Parathyroid adenoma (tissue), 2 donors: ENCODE measurements around the gene GRIA1.

ENCODE experiments used
- H2AFZ ChIP-seq: fragments of 300-600 bp; sonication (generic); one replicate; pipeline ENCODE4 v1.7.0; 2017; ENCODE audit warnings: antibody characterized with exemption, mild to moderate bottlenecking
- H3K27ac ChIP-seq: fragments of 300-600 bp; sonication (generic); one replicate; pipeline ENCODE4 v1.7.0; 2017
- H3K27me3 ChIP-seq: fragments of 300-600 bp; sonication (generic); one replicate; pipeline ENCODE4 v1.7.0; 2017; ENCODE audit warnings: low read length; ENCODE audit not compliant: control insufficient read depth, insufficient read depth
- H3K36me3 ChIP-seq: fragments of 300-600 bp; sonication (generic); one replicate; pipeline ENCODE4 v1.7.0; 2017; ENCODE audit warnings: low read length; ENCODE audit not compliant: control insufficient read depth, insufficient read depth
- H3K4me1 ChIP-seq: fragments of 300-600 bp; sonication (generic); one replicate; pipeline ENCODE4 v1.7.0; 2017; ENCODE audit warnings: control low read depth
- H3K4me2 ChIP-seq: fragments of 300-600 bp; sonication (generic); one replicate; pipeline ENCODE4 v1.7.0; 2017; ENCODE audit warnings: low read length
- H3K4me3 ChIP-seq: fragments of 300-600 bp; sonication (generic); one replicate; pipeline ENCODE4 v1.7.0; 2017; ENCODE audit warnings: low read depth, low read length
- H3K79me2 ChIP-seq: fragments of 300-600 bp; sonication (generic); one replicate; pipeline ENCODE4 v1.7.0; 2017; ENCODE audit warnings: control low read depth
- H3K9ac ChIP-seq: fragments of 300-600 bp; sonication (generic); one replicate; pipeline ENCODE4 v1.7.0; 2017; ENCODE audit warnings: mild to moderate bottlenecking
- H3K9me3 ChIP-seq: fragments of 300-600 bp; sonication (generic); one replicate; pipeline ENCODE4 v1.7.0; 2017; ENCODE audit warnings: low read length; ENCODE audit not compliant: control insufficient read depth
- TF ChIP-seq, protein P1 (sequence below): fragments of 300-600 bp; sonication (generic); IDR thresholded peaks from one replicate; pipeline ENCODE4 v1.7.0; 2017; ENCODE audit warnings: antibody characterized with exemption, mild to moderate bottlenecking
- donor health status: primary hyperparathyroidism.

GRIA1 gene

DNA sequence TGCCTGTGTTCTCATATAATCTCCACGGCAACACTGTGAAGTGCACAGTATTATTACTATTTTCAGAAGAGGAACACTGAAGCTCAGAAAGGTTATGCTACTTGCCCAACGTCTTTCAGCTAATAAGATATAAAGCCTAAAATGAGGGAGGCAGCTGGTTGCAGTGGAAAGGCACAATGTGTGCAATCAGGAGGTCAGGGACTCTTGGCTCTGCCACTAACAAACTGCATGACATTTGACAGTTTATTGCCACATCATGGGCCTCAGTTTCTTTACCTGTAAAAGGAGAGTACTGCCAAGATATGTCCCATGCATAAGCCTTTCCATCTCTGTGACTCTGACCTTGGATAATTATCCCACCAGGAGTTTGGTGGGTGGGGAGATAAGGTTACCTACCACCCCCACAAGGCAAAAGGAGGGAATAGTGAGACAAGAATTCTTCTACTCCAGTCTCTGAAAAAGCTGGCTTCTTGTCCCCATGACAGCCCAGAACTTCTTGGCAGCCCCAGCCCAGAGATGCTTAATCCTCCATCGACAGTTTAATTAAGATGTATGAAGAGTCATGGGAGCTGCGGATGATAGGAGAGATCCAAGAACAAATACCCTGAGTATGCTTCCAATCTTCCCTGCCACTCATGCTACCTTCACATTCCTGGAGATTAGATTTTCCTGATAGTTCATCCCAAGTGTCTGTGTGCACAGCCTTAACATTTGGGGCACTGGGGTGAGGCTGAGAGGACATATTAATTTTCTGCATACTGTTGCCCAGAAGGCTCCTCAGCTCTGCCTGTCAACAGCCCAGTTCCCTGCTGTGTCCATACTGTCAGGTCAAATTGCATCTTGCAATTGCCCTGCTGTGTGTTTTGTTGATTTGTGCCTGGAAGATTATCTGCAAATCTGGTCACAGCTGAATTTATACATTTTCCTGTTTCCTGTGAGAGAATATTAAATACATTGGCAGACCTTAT, 277.0 kb downstream of the GRIA1 start:
- Histone ChIP-seq H3K79me2 (no peaks in the 10 kb centered on the region), H3K27me3 (no peaks in the 10 kb centered on the region), H3K36me3 (no peaks in the 10 kb centered on the region), H2AFZ (no peak overlapping the region), H3K4me1 (no peaks in the 10 kb centered on the region), H3K9me3 (no peaks in the 10 kb centered on the region), H3K4me2 (no peak overlapping the region), H3K4me3 (no peak overlapping the region), H3K9ac (no peak overlapping the region), H3K27ac (no peak overlapping the region)
- TF ChIP-seq, protein P1, sequence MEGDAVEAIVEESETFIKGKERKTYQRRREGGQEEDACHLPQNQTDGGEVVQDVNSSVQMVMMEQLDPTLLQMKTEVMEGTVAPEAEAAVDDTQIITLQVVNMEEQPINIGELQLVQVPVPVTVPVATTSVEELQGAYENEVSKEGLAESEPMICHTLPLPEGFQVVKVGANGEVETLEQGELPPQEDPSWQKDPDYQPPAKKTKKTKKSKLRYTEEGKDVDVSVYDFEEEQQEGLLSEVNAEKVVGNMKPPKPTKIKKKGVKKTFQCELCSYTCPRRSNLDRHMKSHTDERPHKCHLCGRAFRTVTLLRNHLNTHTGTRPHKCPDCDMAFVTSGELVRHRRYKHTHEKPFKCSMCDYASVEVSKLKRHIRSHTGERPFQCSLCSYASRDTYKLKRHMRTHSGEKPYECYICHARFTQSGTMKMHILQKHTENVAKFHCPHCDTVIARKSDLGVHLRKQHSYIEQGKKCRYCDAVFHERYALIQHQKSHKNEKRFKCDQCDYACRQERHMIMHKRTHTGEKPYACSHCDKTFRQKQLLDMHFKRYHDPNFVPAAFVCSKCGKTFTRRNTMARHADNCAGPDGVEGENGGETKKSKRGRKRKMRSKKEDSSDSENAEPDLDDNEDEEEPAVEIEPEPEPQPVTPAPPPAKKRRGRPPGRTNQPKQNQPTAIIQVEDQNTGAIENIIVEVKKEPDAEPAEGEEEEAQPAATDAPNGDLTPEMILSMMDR: no peak

DNA sequence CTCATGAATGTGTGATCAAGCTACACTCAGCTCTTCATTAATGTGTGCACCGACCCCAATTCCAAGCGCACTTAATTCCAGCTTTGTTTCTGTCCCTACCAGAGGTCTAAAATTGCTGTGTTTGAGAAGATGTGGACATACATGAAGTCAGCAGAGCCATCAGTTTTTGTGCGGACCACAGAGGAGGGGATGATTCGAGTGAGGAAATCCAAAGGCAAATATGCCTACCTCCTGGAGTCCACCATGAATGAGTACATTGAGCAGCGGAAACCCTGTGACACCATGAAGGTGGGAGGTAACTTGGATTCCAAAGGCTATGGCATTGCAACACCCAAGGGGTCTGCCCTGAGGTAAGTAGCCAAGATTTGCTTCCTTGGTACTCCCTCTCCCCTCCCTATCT, 279.6 kb downstream of the GRIA1 start:
- TF ChIP-seq, protein P1: no peak
- Histone ChIP-seq H3K4me2 (no peak overlapping the region), H3K9ac (no peak overlapping the region), H3K27ac (no peak overlapping the region), H2AFZ (no peak overlapping the region), H3K27me3 (no peaks in the 10 kb centered on the region), H3K36me3 (no peaks in the 10 kb centered on the region), H3K9me3 (no peaks in the 10 kb centered on the region), H3K79me2 (no peaks in the 10 kb centered on the region), H3K4me1 (no peaks in the 10 kb centered on the region), H3K4me3 (no peak overlapping the region)

DNA sequence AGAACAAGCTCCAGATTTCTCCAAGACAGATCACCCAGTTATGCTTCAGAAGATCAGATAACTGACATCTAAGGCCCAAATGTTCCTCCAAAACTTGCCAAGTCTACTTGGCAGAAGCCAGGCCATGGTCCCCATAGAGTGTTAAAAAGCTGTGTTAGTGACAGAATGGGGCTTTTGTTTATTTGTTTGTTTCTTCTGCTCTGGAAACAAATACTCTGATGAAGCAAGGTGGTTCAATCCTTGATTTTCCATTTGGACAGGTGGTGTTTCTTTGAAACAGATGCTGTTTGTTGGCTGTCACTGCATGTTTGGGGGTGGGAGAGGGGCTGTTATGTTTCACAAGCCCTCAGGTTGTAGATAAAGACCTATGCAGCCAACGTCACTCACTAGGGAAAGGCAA, 284.2 kb downstream of the GRIA1 start:
- Histone ChIP-seq H3K9ac (no peak overlapping the region), H2AFZ (no peak overlapping the region), H3K27me3 (no peaks in the 10 kb centered on the region), H3K79me2 (no peaks in the 10 kb centered on the region), H3K4me3 (no peak overlapping the region), H3K4me2 (no peak overlapping the region), H3K4me1 (no peaks in the 10 kb centered on the region), H3K9me3 (no peaks in the 10 kb centered on the region), H3K36me3 (no peaks in the 10 kb centered on the region), H3K27ac (no peak overlapping the region)
- TF ChIP-seq, protein P1: no peak

DNA sequence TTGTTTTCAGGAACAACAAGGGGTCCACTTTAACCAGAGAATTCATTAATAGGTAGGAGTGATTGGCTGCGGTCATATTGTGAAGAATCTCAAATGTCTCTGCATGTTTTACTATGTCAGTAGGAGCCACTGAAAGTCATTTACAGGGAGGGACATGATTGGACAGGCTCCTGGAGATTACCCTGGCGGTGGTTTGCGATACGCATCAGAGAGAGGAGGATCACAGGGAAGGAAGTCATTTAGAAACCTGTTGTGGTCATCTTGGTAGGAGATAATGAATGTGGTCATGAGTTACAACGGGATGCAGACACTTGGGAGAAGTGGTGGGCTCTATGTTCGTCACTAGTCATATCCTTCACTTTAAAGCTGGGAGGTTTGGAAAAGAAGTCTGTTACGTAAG, 285.5 kb downstream of the GRIA1 start:
- H3K9me3 ChIP-seq: no peaks in the 10 kb centered on the region
- TF ChIP-seq, protein P1: no peak
- no peaks in the 10 kb centered on the region for H3K79me2 ChIP-seq
- H3K4me2 ChIP-seq: no peak overlapping the region
- H2AFZ ChIP-seq: no peak overlapping the region
- H3K4me1 ChIP-seq: no peaks in the 10 kb centered on the region
- H3K9ac ChIP-seq: no peak overlapping the region
- H3K36me3 ChIP-seq: no peaks in the 10 kb centered on the region
- H3K27me3 ChIP-seq: no peaks in the 10 kb centered on the region
- no peak overlapping the region for H3K4me3 ChIP-seq
- no peak overlapping the region for H3K27ac ChIP-seq
